IMR-90 (cell line): ENCODE results near the gene TTLL4. TPM values are rescaled to one million over a fixed set of nuclear protein-coding genes. Genes with fewer than 3 reads are reported as not detected.

Source experiments
- ATAC-seq: fragments of 200-7000 bp; cut with Tn5 transposase; 2 replicates; pipeline ENCODE4 v1.9.1; 2020; ENCODE audit warnings: low read depth, mild to moderate bottlenecking, moderate library complexity
- BruUV-seq: library from RNA; stranded (reverse); fragments of 400-500 nt; replicated peaks from 2 replicates; lab custom pipeline; 2021; lab: Mats Ljungman, UMichigan
- CTCF ChIA-PET: fragments of 300-600 bp; formaldehyde crosslinking; extraction: SDS; loops from one replicate; lab custom pipeline; 2021; ENCODE audit warnings: antibody characterized with exemption; lab: Yijun Ruan, JAX
- POLR2A ChIA-PET: fragments of 300-600 bp; sonication (Branson Sonifier 250); formaldehyde crosslinking; loops from one replicate; lab custom pipeline; 2022; ENCODE audit warnings: antibody characterized with exemption; ENCODE audit not compliant: unreplicated experiment; lab: Charles Lee
- DNase-seq: peaks from one replicate; pipeline ENCODE4 v3.0.0; 2013
- H2AFZ ChIP-seq: replicated peaks from 2 replicates; pipeline ENCODE3; 2013; ENCODE audit warnings: low read length, mild to moderate bottlenecking; ENCODE audit not compliant: poor library complexity
- H2AK5ac ChIP-seq: 2 replicates; pipeline ENCODE4 v1.6.1; 2013; ENCODE audit warnings: low read depth, low read length, inconsistent platforms
- H2AK9ac ChIP-seq: replicated peaks from 2 replicates; pipeline ENCODE3; 2013; ENCODE audit warnings: mild to moderate bottlenecking, low read depth, low read length, moderate library complexity; ENCODE audit not compliant: poor library complexity
- H2BK120ac ChIP-seq: 2 replicates; pipeline ENCODE4 v1.6.1; 2013; ENCODE audit warnings: low read depth, low read length, inconsistent platforms
- H2BK15ac ChIP-seq: 3 replicates; pipeline ENCODE4 v1.6.1; 2013; ENCODE audit warnings: low read depth, low read length, inconsistent platforms
- H2BK20ac ChIP-seq: 2 replicates; pipeline ENCODE4 v1.6.1; 2013; ENCODE audit warnings: low read depth, mild to moderate bottlenecking, inconsistent platforms, low read length, moderate library complexity
- H2BK5ac ChIP-seq: 2 replicates; pipeline ENCODE4 v1.6.1; 2013; ENCODE audit warnings: mild to moderate bottlenecking, low read depth, low read length, inconsistent platforms; ENCODE audit not compliant: poor library complexity, severe bottlenecking
- H3K14ac ChIP-seq: replicated peaks from 2 replicates; pipeline ENCODE4 v1.6.1; 2013; ENCODE audit warnings: low read depth, low read length, inconsistent platforms
- H3K18ac ChIP-seq: 2 replicates; pipeline ENCODE4 v1.6.1; 2013; ENCODE audit warnings: low read depth, low read length, control low read depth
- H3K23ac ChIP-seq: 2 replicates; pipeline ENCODE4 v1.6.1; 2013; ENCODE audit warnings: low read depth, low read length, inconsistent platforms
- H3K27ac ChIP-seq: 2 replicates; pipeline ENCODE4 v1.5.1; 2013; ENCODE audit warnings: mild to moderate bottlenecking, control low read depth, low read length; ENCODE audit not compliant: insufficient read depth
- H3K27me3 ChIP-seq: 2 replicates; pipeline ENCODE4 v1.6.1; 2013; ENCODE audit warnings: low read length; ENCODE audit not compliant: control insufficient read depth, insufficient read depth
- H3K36me3 ChIP-seq: 2 replicates; pipeline ENCODE4 v1.6.1; 2013; ENCODE audit warnings: low read length, mixed read lengths; ENCODE audit not compliant: control insufficient read depth, insufficient read depth
- H3K4ac ChIP-seq: 2 replicates; pipeline ENCODE4 v1.6.1; 2013; ENCODE audit warnings: low read depth, low read length, inconsistent platforms
- H3K4me1 ChIP-seq: 2 replicates; pipeline ENCODE4 v1.6.1; 2013; ENCODE audit warnings: low read length, mixed read lengths; ENCODE audit not compliant: control insufficient read depth, insufficient read depth
- H3K4me2 ChIP-seq: 2 replicates; pipeline ENCODE4 v1.6.1; 2013; ENCODE audit warnings: low read depth, mild to moderate bottlenecking, control low read depth, low read length, moderate library complexity
- H3K4me3 ChIP-seq: 2 replicates; pipeline ENCODE4 v1.5.1; 2013; ENCODE audit warnings: low read depth, mild to moderate bottlenecking, control low read depth, low read length, moderate library complexity; ENCODE audit not compliant: insufficient read depth
- H3K56ac ChIP-seq: 2 replicates; pipeline ENCODE4 v1.6.1; 2013; ENCODE audit warnings: low read length, inconsistent platforms; ENCODE audit not compliant: insufficient read depth; ENCODE audit errors: extremely low read depth
- H3K79me1 ChIP-seq, 2 experiments: 2 replicates each; pipeline ENCODE4 v1.6.1; 2013; ENCODE audit warnings: low read length in 2 of 2, inconsistent platforms in 1 of 2, low read depth in 1 of 2
- H3K9ac ChIP-seq: 2 replicates; pipeline ENCODE4 v1.6.1; 2013; ENCODE audit warnings: low read depth, low read length, control low read depth
- H3K9me1 ChIP-seq: 2 replicates; pipeline ENCODE4 v1.6.1; 2013; ENCODE audit warnings: low read length, inconsistent platforms; ENCODE audit not compliant: insufficient read depth
- H3K9me3 ChIP-seq: 2 replicates; pipeline ENCODE4 v1.6.1; 2013; ENCODE audit warnings: low read length; ENCODE audit not compliant: control insufficient read depth, insufficient read depth
- H4K20me1 ChIP-seq: 2 replicates; pipeline ENCODE4 v1.6.1; 2013; ENCODE audit warnings: low read length, inconsistent platforms; ENCODE audit not compliant: insufficient read depth
- H4K5ac ChIP-seq: 2 replicates; pipeline ENCODE4 v1.6.1; 2013; ENCODE audit warnings: mild to moderate bottlenecking, low read depth, low read length, control low read depth
- H4K8ac ChIP-seq, 2 experiments: 2 replicates each; pipeline ENCODE4 v1.6.1; 2013; ENCODE audit warnings: low read depth in 2 of 2, low read length in 2 of 2, control low read depth in 1 of 2, inconsistent platforms in 1 of 2
- H4K91ac ChIP-seq: 2 replicates; pipeline ENCODE4 v1.6.1; 2013; ENCODE audit warnings: low read depth, low read length, inconsistent platforms; ENCODE audit not compliant: insufficient read depth
- BHLHE40 ChIP-seq: fragments of 150-350 bp; IDR thresholded peaks from 2 replicates; pipeline ENCODE4 v1.6.1; 2016; ENCODE audit warnings: mild to moderate bottlenecking, low read depth, low read length
- CEBPB ChIP-seq: IDR thresholded peaks from 2 replicates; pipeline ENCODE4 v1.6.1; 2012; ENCODE audit warnings: low read depth, low read length, improper control_type of control experiment
- CHD1 ChIP-seq: IDR thresholded peaks from 2 replicates; pipeline ENCODE4 v1.6.1; 2012; ENCODE audit warnings: low read depth, low read length, improper control_type of control experiment
- ELK1 ChIP-seq: fragments of 150-350 bp; IDR thresholded peaks from 2 replicates; pipeline ENCODE4 v1.6.1; 2016; ENCODE audit warnings: low read depth, mild to moderate bottlenecking, low read length, moderate library complexity, borderline replicate concordance
- FOS ChIP-seq: fragments of 150-350 bp; IDR thresholded peaks from 2 replicates; pipeline ENCODE4 v1.6.1; 2016; ENCODE audit warnings: low read depth, low read length
- MAZ ChIP-seq: IDR thresholded peaks from 2 replicates; pipeline ENCODE4 v1.6.1; 2012; ENCODE audit warnings: low read depth, mild to moderate bottlenecking, low read length, improper control_type of control experiment, moderate library complexity, borderline replicate concordance
- MXI1 ChIP-seq: IDR thresholded peaks from 2 replicates; pipeline ENCODE4 v1.6.1; 2012; ENCODE audit warnings: low read depth, mild to moderate bottlenecking, low read length, moderate library complexity, borderline replicate concordance
- NFE2L2 ChIP-seq: fragments of 150-350 bp; IDR thresholded peaks from 2 replicates; pipeline ENCODE4 v1.6.1; 2016; ENCODE audit warnings: low read depth, mild to moderate bottlenecking, low read length
- POLR2A ChIP-seq: IDR thresholded peaks from 2 replicates; pipeline ENCODE4 v1.6.1; 2012; ENCODE audit warnings: mild to moderate bottlenecking, low read depth, low read length
- RAD21 ChIP-seq: IDR thresholded peaks from 2 replicates; pipeline ENCODE4 v1.6.1; 2012; ENCODE audit warnings: low read length, improper control_type of control experiment
- RFX5 ChIP-seq: IDR thresholded peaks from 2 replicates; pipeline ENCODE4 v1.8.0; 2012; ENCODE audit warnings: low read depth, mild to moderate bottlenecking, low read length, moderate library complexity
- SMC3 ChIP-seq: fragments of 150-350 bp; IDR thresholded peaks from 2 replicates; pipeline ENCODE4 v1.6.1; 2016; ENCODE audit warnings: low read depth, mild to moderate bottlenecking, antibody characterized with exemption, low read length, moderate library complexity
- USF2 ChIP-seq: fragments of 150-350 bp; IDR thresholded peaks from 2 replicates; pipeline ENCODE4 v1.6.1; 2017; ENCODE audit warnings: mild to moderate bottlenecking, antibody characterized with exemption, low read length, low read depth
- WGBS, 2 experiments: methylation state at CpG; one replicate each; pipeline versions ENCODE4 v1.1.5 to v1.1.7; 2013; ENCODE audit warnings: missing lambda C conversion rate in 2 of 2; ENCODE audit not compliant: insufficient read length in 1 of 2; ENCODE audit errors: extremely low coverage in 2 of 2; 5-methylcytosine and 5-hydroxymethylcytosine counted together
- dilution Hi-C: fragments of 300-500 bp; cut with HindIII; formaldehyde crosslinking; loops from one replicate; pipeline ENCODE4 v1.14.3; 2018; ENCODE audit warnings: low sequenced_read_pairs; ENCODE audit not compliant: unreplicated experiment
- in situ Hi-C: fragments of 300-500 bp; cut with MboI; formaldehyde crosslinking; loops from 3 replicates; pipeline ENCODE4 v1.14.3; 2019; ENCODE audit warnings: low sequenced_read_pairs, inconsistent platforms, mixed read lengths
- intact Hi-C: fragments of 100-400 bp; cut with micrococcal nuclease; formaldehyde crosslinking; loops from 2 replicates; pipeline ENCODE4 v1.10.0; 2022
- polyA plus RNA-seq, 3 experiments: library from polyadenylated mRNA; depleted of rRNA; stranded (reverse); fragments of >200 nt; gene quantifications; 2 replicates each; pipeline ENCODE4 v1.2.3, GENCODE V29; 2012; ENCODE audit warnings: low replicate concordance in 1 of 3
- total RNA-seq: library from RNA; depleted of rRNA; stranded (reverse); fragments of >200 nt; gene quantifications from 2 replicates; pipeline ENCODE4 v1.2.3, GENCODE V29; 2012

Gene TTLL4
- total and polyA plus RNA-seq, 2 of the 4 experiments (the other 2 are of a cell fraction) = 9.0 to 22.9 TPM

GRCh38 chr2:218744615-218745014, 34.0 kb downstream of the TTLL4 start:
- Histone ChIP-seq H3K79me1 (peaks cover 3 to 8% of the 10 kb centered on the region in 2 experiments; a peak in 3 of 4 replicates), H3K27ac (no peak overlapping the region), H3K23ac (no peak overlapping the region), H3K4me1 (0 out of 2 replicates have a peak, but pooled peaks cover 2% of the 10 kb centered on the region), H3K4me2 (no peak overlapping the region), H3K14ac (no peak overlapping the region), H2AK5ac (no peak overlapping the region), H3K9me1 (peaks cover 10% of the 10 kb centered on the region; the same call in 1 of the 2 replicates), H3K36me3 (peaks cover 46% of the 10 kb centered on the region), H2AFZ (no peak overlapping the region), H3K56ac (no peak overlapping the region), H3K4me3 (no peak overlapping the region), H2BK120ac (no peak overlapping the region), H4K91ac (no peak overlapping the region), H2BK5ac (no peak overlapping the region), H3K9me3 (no peaks in the 10 kb centered on the region), H3K4ac (no peak overlapping the region), H2AK9ac (no peak overlapping the region), H3K27me3 (no peaks in the 10 kb centered on the region), H3K18ac (no peak overlapping the region), H4K20me1 (no peaks in the 10 kb centered on the region), H4K8ac (no peak overlapping the region), H3K9ac (no peak overlapping the region), H2BK15ac (no peak overlapping the region), H4K5ac (no peak overlapping the region), H2BK20ac (no peak overlapping the region)
- CTCF ChIA-PET = no interaction called here
- BruUV-seq = no TSS peak
- intact Hi-C loops (no loop called here), dilution Hi-C loops (no loop called here), in situ Hi-C loops (no loop called here)
- WGBS, 2 experiments = no CpG with 5 or more reads among the region's 3 CpGs
- no peak for TF ChIP-seq BHLHE40
- no peak for TF ChIP-seq MXI1
- no peak for TF ChIP-seq POLR2A
- TF ChIP-seq NFE2L2 = no peak
- TF ChIP-seq CEBPB = no peak
- no peak for TF ChIP-seq CHD1
- TF ChIP-seq RAD21 = no peak
- no peak for TF ChIP-seq RFX5
- no peak for TF ChIP-seq ELK1
- TF ChIP-seq MAZ = no peak
- TF ChIP-seq SMC3 = no peak
- TF ChIP-seq USF2 = no peak
- no peak for TF ChIP-seq FOS
- POLR2A ChIA-PET = no interaction called here
- ATAC-seq (no peak), DNase-seq (no peak)
